ENCODE measurements around the gene XPR1. TPM values are rescaled to one million over a fixed set of nuclear protein-coding genes. Genes with fewer than 3 reads are reported as not detected.

Gene XPR1
- total and polyA plus RNA-seq, 2 donors (not counting 1 experiment from before 2014, with no cell fraction given): 2.8 to 22.3 TPM

- Histone ChIP-seq H2AFZ (ENCODE audit: insufficient read depth, low read depth, low read length, poor library complexity, severe bottlenecking) (no peak overlapping the region), H3K36me3 (replicated peaks in 1 of 2; ENCODE audit: control extremely low read depth in 1 of 2, control insufficient read depth in 1 of 2, extremely low read depth in 1 of 2, insufficient read depth in 2 of 2, low read length in 1 of 2) (no peaks in the 10 kb centered on the region), H3K27me3 (replicated peaks in 1 of 4; ENCODE audit: control extremely low read depth in 1 of 4, control insufficient read depth in 3 of 4, insufficient read depth in 4 of 4, low read length in 3 of 4) (no peaks in the 10 kb centered on the region), H4K20me1 (ENCODE audit: control insufficient read depth, insufficient read depth, low read length, poor library complexity, severe bottlenecking) (no peaks in the 10 kb centered on the region), H3K4me2 (replicated peaks; ENCODE audit: low read depth, low read length, poor library complexity, severe bottlenecking) (no peak overlapping the region), H3K4me1 (ENCODE audit: control insufficient read depth in 2 of 2, insufficient read depth in 2 of 2, low read length in 2 of 2) (no peaks in the 10 kb centered on the region), H3K27ac (ENCODE audit: low read length in 2 of 2) (no peak overlapping the region), H3K9ac (ENCODE audit: low read length) (no peak overlapping the region), H3K9me3 (ENCODE audit: control extremely low read depth in 1 of 3, control insufficient read depth in 2 of 3, insufficient read depth in 1 of 3, low read length in 2 of 3) (no peaks in the 10 kb centered on the region), H3K4me3 (ENCODE audit: control extremely low read depth in 1 of 5, extremely low read depth in 1 of 5, insufficient read depth in 1 of 5, low read depth in 2 of 5, low read length in 4 of 5) (no peak overlapping the region), H3K79me2 (ENCODE audit: control insufficient read depth, insufficient read depth, low read length) (no peaks in the 10 kb centered on the region)
- ChIA-PET POLR2A (no interaction called here), CTCF (no interaction called here)
- H3K9me3 Mint-ChIP-seq (ENCODE audit: insufficient read depth): no peaks in the 10 kb centered on the region
- H3K4me1 Mint-ChIP-seq: no peaks in the 10 kb centered on the region
- ATAC-seq (ENCODE audit: low read depth): no peak
- WGBS (ENCODE audit: insufficient coverage): 92% methylated on average over 2 of the region's 3 CpGs
- intact Hi-C loops (cut with micrococcal nuclease): no loop called here
- peaks cover 6% of the 10 kb centered on the region for H3K27me3 Mint-ChIP-seq
- H3K4me3 Mint-ChIP-seq: no peak overlapping the region
- no peak for DNase-seq
- TF ChIP-seq CTCF (IDR thresholded peaks at IDR 0.05) (no peak), EZH2 (IDR thresholded peaks at IDR 0.05; ENCODE audit: borderline replicate concordance, insufficient read depth, low read depth, low read length, poor library complexity, severe bottlenecking) (no peak)
- no peak overlapping the region for H3K27ac Mint-ChIP-seq
These were observed 264.3 kb downstream of the XPR1 start for GRCh38 chr1:180896161-180896560.

- no peak overlapping the region for H2AFZ ChIP-seq (ENCODE audit: insufficient read depth, low read depth, low read length, poor library complexity, severe bottlenecking)
- Mint-ChIP-seq H3K27ac (no peak overlapping the region), H3K27me3 (peaks cover 10% of the 10 kb centered on the region), H3K4me3 (no peak overlapping the region), H3K4me1 (no peaks in the 10 kb centered on the region), H3K9me3 (ENCODE audit: insufficient read depth) (no peaks in the 10 kb centered on the region)
- H3K36me3 ChIP-seq (replicated peaks in 1 of 2; ENCODE audit: control extremely low read depth in 1 of 2, control insufficient read depth in 1 of 2, extremely low read depth in 1 of 2, insufficient read depth in 2 of 2, low read length in 1 of 2): no peaks in the 10 kb centered on the region
- intact Hi-C loops (cut with micrococcal nuclease): no loop called here
- no peaks in the 10 kb centered on the region for H3K27me3 ChIP-seq (replicated peaks in 1 of 4; ENCODE audit: control extremely low read depth in 1 of 4, control insufficient read depth in 3 of 4, insufficient read depth in 4 of 4, low read length in 3 of 4)
- no peaks in the 10 kb centered on the region for H3K4me1 ChIP-seq (ENCODE audit: control insufficient read depth in 2 of 2, insufficient read depth in 2 of 2, low read length in 2 of 2)
- H4K20me1 ChIP-seq (ENCODE audit: control insufficient read depth, insufficient read depth, low read length, poor library complexity, severe bottlenecking): no peaks in the 10 kb centered on the region
- no peak overlapping the region for H3K4me2 ChIP-seq (replicated peaks; ENCODE audit: low read depth, low read length, poor library complexity, severe bottlenecking)
- no peak overlapping the region for H3K4me3 ChIP-seq (ENCODE audit: control extremely low read depth in 1 of 5, extremely low read depth in 1 of 5, insufficient read depth in 1 of 5, low read depth in 2 of 5, low read length in 4 of 5)
- ChIA-PET POLR2A (no interaction called here), CTCF (interaction anchor here (0.8 to 1.2 kb wide), 2 partner anchors 12 to 17 kb away, joined by 3 read pairs; no protein-coding TSS in a partner anchor)
- H3K79me2 ChIP-seq (ENCODE audit: control insufficient read depth, insufficient read depth, low read length): no peaks in the 10 kb centered on the region
- no peak overlapping the region for H3K9ac ChIP-seq (ENCODE audit: low read length)
- H3K9me3 ChIP-seq (ENCODE audit: control extremely low read depth in 1 of 3, control insufficient read depth in 2 of 3, insufficient read depth in 1 of 3, low read length in 2 of 3): no peaks in the 10 kb centered on the region
- DNase-seq (no peak), ATAC-seq (ENCODE audit: low read depth) (no peak)
- H3K27ac ChIP-seq (ENCODE audit: low read length in 2 of 2): no peak overlapping the region
- 100% methylated on average over 4 of the region's 5 CpGs for WGBS (ENCODE audit: insufficient coverage)
- TF ChIP-seq EZH2 (IDR thresholded peaks at IDR 0.05; ENCODE audit: borderline replicate concordance, insufficient read depth, low read depth, low read length, poor library complexity, severe bottlenecking) (no peak), CTCF (IDR thresholded peaks at IDR 0.05) (no peak)
These were observed 266.8 kb downstream of the XPR1 start for GRCh38 chr1:180898441-180899219.

Measured in B cell (primary cell).